HFFc6 (cell line): ENCODE measurements around the gene PSD4. TPM values are rescaled to one million over a fixed set of nuclear protein-coding genes. Genes with fewer than 3 reads are reported as not detected.

Experiments
- DNase-seq: peaks from one replicate; pipeline ENCODE4 v3.0.0-alpha.2; 2018
- H3K27ac Mint-ChIP-seq: 2 replicates; pipeline ENCODE4 v1.8.0; 2020; ENCODE audit warnings: mild to moderate bottlenecking, mixed read lengths
- H3K27me3 Mint-ChIP-seq: 2 replicates; pipeline ENCODE4 v1.8.0; 2021; ENCODE audit warnings: mild to moderate bottlenecking, moderate library complexity, mixed read lengths; ENCODE audit not compliant: insufficient read depth
- H3K36me3 Mint-ChIP-seq: 2 replicates; pipeline ENCODE4 v1.8.0; 2021; ENCODE audit warnings: low read depth, mixed read lengths
- H3K4me1 Mint-ChIP-seq: 2 replicates; pipeline ENCODE4 v1.8.0; 2020; ENCODE audit warnings: low read depth, mixed read lengths
- H3K4me3 Mint-ChIP-seq: 2 replicates; pipeline ENCODE4 v1.8.0; 2020; ENCODE audit warnings: mild to moderate bottlenecking, moderate library complexity, mixed read lengths
- H3K9me3 Mint-ChIP-seq: 2 replicates; pipeline ENCODE4 v1.8.0; 2020; ENCODE audit warnings: mild to moderate bottlenecking, mixed read lengths
- CTCF ChIP-seq: fragments of 200-600 bp; sonication (generic); IDR thresholded peaks from 2 replicates; pipeline ENCODE4 v1.5.0; 2021; ENCODE audit warnings: antibody characterized with exemption, mild to moderate bottlenecking
- total RNA-seq, 6 experiments: library from RNA; stranded (reverse); fragmentation: NEBNext Ultra II Directional; extraction: Animal tissue kit (Norgen Biotek cat#: 25700); gene quantifications; 2 replicates in 1 of 6; 3 replicates in 5 of 6; pipeline ENCODE4 v1.2.3, GENCODE V29; 2021

PSD4 gene
- total RNA-seq, 6 experiments from 2014 or later = 0.76 to 1.8 (median 1.1) TPM

GRCh38 chr2:113258471-113259147 lies 84.8 kb downstream of the PSD4 start:
- DNase-seq = no peak
- peaks cover 48% of the 10 kb centered on the region for H3K4me1 Mint-ChIP-seq
- H3K27me3 Mint-ChIP-seq = peaks cover 7% of the 10 kb centered on the region
- H3K36me3 Mint-ChIP-seq = no peaks in the 10 kb centered on the region; the same call in 1 of the 2 replicates
- H3K4me3 Mint-ChIP-seq = no peak overlapping the region
- H3K27ac Mint-ChIP-seq = no peak overlapping the region
- no peaks in the 10 kb centered on the region for H3K9me3 Mint-ChIP-seq
- TF ChIP-seq CTCF = no peak

Other genes with a start within 250 kb of the PSD4 start
- not detected for gene IL36G, start 196.0 kb upstream of the PSD4 start, total RNA-seq
- gene IL36A, start 168.5 kb upstream of the PSD4 start, total RNA-seq = not detected
- not detected for gene IL36B, start 121.1 kb upstream of the PSD4 start, total RNA-seq
- not detected for gene IL36RN, start 114.8 kb upstream of the PSD4 start, total RNA-seq
- gene IL1F10, start 106.0 kb upstream of the PSD4 start, total RNA-seq = not detected
- not detected for gene IL1RN, start 46.4 kb upstream of the PSD4 start, total RNA-seq
- 1 to 10 TPM in 5 of 6 experiments, under 1 TPM in 1; 0.33 to 6.7 (median 5.1) TPM for gene PAX8, start 105.0 kb downstream of the PSD4 start, total RNA-seq